Neutrophil (primary cell): ENCODE results near the gene OSBPL6.
"Not testable (repeated sequence)": the region's sequence is repeated elsewhere in the genome, so short reads cannot be mapped to it uniquely, and the experiment has no call there.

Experiments used
- H3K27ac ChIP-seq: fragments of 200-600 bp; sonication (generic); 2 replicates; pipeline ENCODE4 v1.5.1; 2016; ENCODE audit warnings: mild to moderate bottlenecking, moderate library complexity
- H3K27me3 ChIP-seq: fragments of 200-600 bp; sonication (generic); 2 replicates; pipeline ENCODE4 v1.6.0; 2016; ENCODE audit warnings: mild to moderate bottlenecking
- H3K36me3 ChIP-seq: fragments of 200-600 bp; sonication (generic); 2 replicates; pipeline ENCODE4 v1.5.1; 2017
- H3K4me1 ChIP-seq, 2 experiments: fragments of 200-600 bp in 1 of 2; sonication (generic) in 1 of 2; 1 replicate in 1 of 2; 2 replicates in 1 of 2; pipeline versions ENCODE4 v1.5.1 to v1.6.1; 2013 to 2016; ENCODE audit warnings: low read depth in 1 of 2, low read length in 1 of 2, mild to moderate bottlenecking in 1 of 2, moderate library complexity in 1 of 2; ENCODE audit not compliant: control insufficient read depth in 1 of 2, insufficient read depth in 1 of 2
- H3K4me3 ChIP-seq, 2 experiments: fragments of 200-600 bp in 1 of 2; sonication (generic) in 1 of 2; 1 replicate in 1 of 2; 2 replicates in 1 of 2; pipeline ENCODE4 v1.5.1; 2013 to 2016; ENCODE audit warnings: low read depth in 1 of 2, low read length in 1 of 2, mild to moderate bottlenecking in 1 of 2, moderate library complexity in 1 of 2
- H3K9me3 ChIP-seq: fragments of 200-600 bp; sonication (generic); 2 replicates; pipeline ENCODE4 v1.5.1; 2016
- TF ChIP-seq, protein P1 (sequence below): fragments of 200-600 bp; sonication (generic); IDR thresholded peaks from 2 replicates; pipeline ENCODE4 v1.5.1; 2016; ENCODE audit warnings: antibody characterized with exemption

The OSBPL6 gene

DNA sequence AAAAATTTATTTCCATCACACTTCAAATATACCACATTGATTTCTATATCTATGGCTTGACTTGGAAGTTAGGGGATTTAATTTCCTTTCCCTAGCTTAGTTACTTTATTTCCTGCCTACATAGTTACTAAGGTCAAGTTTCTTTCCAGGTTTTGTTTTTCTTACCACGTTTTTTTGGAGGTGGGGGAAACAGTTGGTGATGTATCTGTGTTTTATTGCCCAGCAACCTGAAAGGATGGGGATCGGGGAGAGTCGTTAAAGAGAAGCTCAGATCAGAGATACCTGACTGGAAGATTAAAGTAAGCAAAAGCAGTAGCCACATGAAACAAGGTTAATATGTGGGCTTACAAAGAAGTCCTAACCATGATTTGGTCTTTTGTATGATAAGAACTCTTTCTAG, 127.8 kb downstream of the OSBPL6 start:
- no peaks in the 10 kb centered on the region for H3K4me1 ChIP-seq
- TF ChIP-seq, protein P1, sequence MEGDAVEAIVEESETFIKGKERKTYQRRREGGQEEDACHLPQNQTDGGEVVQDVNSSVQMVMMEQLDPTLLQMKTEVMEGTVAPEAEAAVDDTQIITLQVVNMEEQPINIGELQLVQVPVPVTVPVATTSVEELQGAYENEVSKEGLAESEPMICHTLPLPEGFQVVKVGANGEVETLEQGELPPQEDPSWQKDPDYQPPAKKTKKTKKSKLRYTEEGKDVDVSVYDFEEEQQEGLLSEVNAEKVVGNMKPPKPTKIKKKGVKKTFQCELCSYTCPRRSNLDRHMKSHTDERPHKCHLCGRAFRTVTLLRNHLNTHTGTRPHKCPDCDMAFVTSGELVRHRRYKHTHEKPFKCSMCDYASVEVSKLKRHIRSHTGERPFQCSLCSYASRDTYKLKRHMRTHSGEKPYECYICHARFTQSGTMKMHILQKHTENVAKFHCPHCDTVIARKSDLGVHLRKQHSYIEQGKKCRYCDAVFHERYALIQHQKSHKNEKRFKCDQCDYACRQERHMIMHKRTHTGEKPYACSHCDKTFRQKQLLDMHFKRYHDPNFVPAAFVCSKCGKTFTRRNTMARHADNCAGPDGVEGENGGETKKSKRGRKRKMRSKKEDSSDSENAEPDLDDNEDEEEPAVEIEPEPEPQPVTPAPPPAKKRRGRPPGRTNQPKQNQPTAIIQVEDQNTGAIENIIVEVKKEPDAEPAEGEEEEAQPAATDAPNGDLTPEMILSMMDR = no peak
- H3K36me3 ChIP-seq = no peaks in the 10 kb centered on the region
- H3K4me3 ChIP-seq = no peak overlapping the region
- peaks cover 21% of the 10 kb centered on the region for H3K27me3 ChIP-seq
- no peaks in the 10 kb centered on the region for H3K9me3 ChIP-seq
- H3K27ac ChIP-seq = no peak overlapping the region

DNA sequence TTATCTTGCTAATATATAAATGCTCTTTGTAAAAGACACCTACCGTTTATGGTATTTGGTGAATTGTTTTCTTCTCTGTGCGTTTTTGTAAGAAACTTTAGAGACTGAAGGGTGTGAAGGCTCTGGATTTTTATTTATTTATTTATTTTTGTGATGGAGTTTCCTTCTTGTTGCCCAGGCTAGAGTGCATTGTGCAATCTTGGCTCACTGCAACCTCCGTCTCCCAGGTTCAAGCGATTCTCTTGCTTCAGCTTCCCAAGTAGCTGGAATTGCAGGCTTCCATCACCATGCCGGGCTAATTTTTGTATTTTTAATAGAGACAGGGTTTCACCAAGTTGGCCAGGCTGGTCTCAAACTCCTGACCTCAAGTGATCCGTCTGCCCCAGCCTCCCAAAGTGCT, 129.0 kb downstream of the OSBPL6 start:
- not testable (repeated sequence) for H3K36me3 ChIP-seq, H3K4me3 ChIP-seq, H3K9me3 ChIP-seq, H3K27ac ChIP-seq, H3K4me1 ChIP-seq
- H3K27me3 ChIP-seq = peaks cover 21% of the 10 kb centered on the region

- H3K27me3 ChIP-seq = peaks cover 21% of the 10 kb centered on the region
- H3K36me3 ChIP-seq = no peaks in the 10 kb centered on the region
- H3K27ac ChIP-seq = no peak overlapping the region
- no peak overlapping the region for H3K4me3 ChIP-seq
- H3K9me3 ChIP-seq = no peaks in the 10 kb centered on the region
- H3K4me1 ChIP-seq = no peaks in the 10 kb centered on the region
- TF ChIP-seq, protein P1 = no peak
These were observed 129.8 kb downstream of the OSBPL6 start for GRCh38 chr2:178324077-178324476.

GRCh38 chr2:178325268-178325667, 131.0 kb downstream of the OSBPL6 start:
- no peaks in the 10 kb centered on the region for H3K36me3 ChIP-seq
- TF ChIP-seq, protein P1 = no peak
- no peaks in the 10 kb centered on the region for H3K4me1 ChIP-seq
- no peaks in the 10 kb centered on the region for H3K9me3 ChIP-seq
- peaks cover 21% of the 10 kb centered on the region for H3K27me3 ChIP-seq
- H3K27ac ChIP-seq = no peak overlapping the region
- H3K4me3 ChIP-seq = no peak overlapping the region

- Histone ChIP-seq H3K9me3 (no peaks in the 10 kb centered on the region), H3K27ac (no peak overlapping the region), H3K4me3 (no peak overlapping the region), H3K27me3 (peaks cover 21% of the 10 kb centered on the region), H3K36me3 (no peaks in the 10 kb centered on the region), H3K4me1 (no peaks in the 10 kb centered on the region)
- TF ChIP-seq, protein P1 = no peak
These were observed 133.2 kb downstream of the OSBPL6 start for GRCh38 chr2:178327516-178327915.

GRCh38 chr2:178328037-178328436, 133.7 kb downstream of the OSBPL6 start:
- Histone ChIP-seq H3K9me3 (no peaks in the 10 kb centered on the region), H3K27me3 (peaks cover 18% of the 10 kb centered on the region), H3K27ac (no peak overlapping the region), H3K4me1 (no peaks in the 10 kb centered on the region), H3K4me3 (no peak overlapping the region), H3K36me3 (no peaks in the 10 kb centered on the region)
- TF ChIP-seq, protein P1 = no peak
